NCI-H128 (cell line): ENCODE measurements around the gene IL4R.
"Not testable (repeated sequence)": the region's sequence is repeated elsewhere in the genome, so short reads cannot be mapped to it uniquely, and the experiment has no call there.

Experiments
- DNase-seq: peaks from one replicate; lab custom pipeline; 2025; ENCODE audit not compliant: unreplicated experiment; lab: John Stamatoyannopoulos, UW

Gene IL4R

GRCh38 chr16:27377666-27378485, 64.1 kb downstream of the IL4R start:
- no peak for DNase-seq

- no peak for DNase-seq
Observed at GRCh38 chr16:27378871-27379481, 65.2 kb downstream of the IL4R start.

GRCh38 chr16:27379919-27380318, 66.1 kb downstream of the IL4R start:
- no peak for DNase-seq

- no peak for DNase-seq
Observed at GRCh38 chr16:27381236-27381635, 67.5 kb downstream of the IL4R start.

- DNase-seq, result no peak
Observed at GRCh38 chr16:27381974-27382855, 68.4 kb downstream of the IL4R start.

- DNase-seq, result no peak
Observed at GRCh38 chr16:27383556-27384243, 69.9 kb downstream of the IL4R start.

GRCh38 chr16:27384425-27384824, 70.7 kb downstream of the IL4R start:
- no peak for DNase-seq

GRCh38 chr16:27385398-27385797, 71.6 kb downstream of the IL4R start:
- no peak for DNase-seq

GRCh38 chr16:27386674-27387073, 72.9 kb downstream of the IL4R start:
- no peak for DNase-seq

GRCh38 chr16:27387724-27388123, 74.0 kb downstream of the IL4R start:
- DNase-seq, result no peak

- DNase-seq, result no peak
Observed at GRCh38 chr16:27389272-27389961, 75.6 kb downstream of the IL4R start.

- no peak for DNase-seq
Observed at GRCh38 chr16:27390151-27390550, 76.4 kb downstream of the IL4R start.

GRCh38 chr16:27392671-27393070, 78.9 kb downstream of the IL4R start:
- DNase-seq, result no peak

GRCh38 chr16:27394516-27394915, 80.7 kb downstream of the IL4R start:
- no peak for DNase-seq

- DNase-seq, result not testable (repeated sequence)
Observed at GRCh38 chr16:27398341-27398893, 84.6 kb downstream of the IL4R start.

- no peak for DNase-seq
Observed at GRCh38 chr16:27398894-27399853, 85.4 kb downstream of the IL4R start.

GRCh38 chr16:27399969-27400368, 86.2 kb downstream of the IL4R start:
- no peak for DNase-seq

GRCh38 chr16:27400751-27401620, 87.2 kb downstream of the IL4R start:
- no peak for DNase-seq
